OCI-LY1 (cell line): ENCODE data around the gene HSPB2.

ENCODE experiments used
- CTCF ChIP-seq: fragments of 200-600 bp; sonication (generic), shearing (Covaris generic); IDR thresholded peaks from 2 replicates; pipeline ENCODE4 v1.5.1; 2017; ENCODE audit warnings: mild to moderate bottlenecking, antibody characterized with exemption, low read length, moderate library complexity, mixed read lengths
- EZH2 ChIP-seq: fragments of 200-600 bp; sonication (generic), shearing (Covaris generic); IDR thresholded peaks from 2 replicates; pipeline ENCODE4 v1.8.0; 2017; ENCODE audit warnings: borderline replicate concordance, mixed run types, mild to moderate bottlenecking, antibody characterized with exemption, low read length, moderate library complexity, mixed read lengths

GRCh38 chr11:111911563-111912401 lies 752 bp upstream of the HSPB2 start, which contains the start of gene CRYAB:
- TF ChIP-seq CTCF = no peak
- no peak for TF ChIP-seq EZH2
